ENCODE data around the gene CYP19A1.

The CYP19A1 gene

GRCh38 chr15:51244423-51244869, 94.0 kb downstream of the CYP19A1 start:
- H3K4me3 ChIP-seq (ENCODE audit: low read depth, low read length): no peak overlapping the region
- TF ChIP-seq CTCF (IDR thresholded peaks at IDR 0.05; ENCODE audit: borderline replicate concordance, insufficient read depth, low read depth, low read length): no peak

GRCh38 chr15:51243774-51244173, 94.6 kb downstream of the CYP19A1 start:
- TF ChIP-seq CTCF (IDR thresholded peaks at IDR 0.05; ENCODE audit: borderline replicate concordance, insufficient read depth, low read depth, low read length): no peak
- no peak overlapping the region for H3K4me3 ChIP-seq (ENCODE audit: low read depth, low read length)

GRCh38 chr15:51240066-51240465, 98.3 kb downstream of the CYP19A1 start:
- no peak for TF ChIP-seq CTCF (IDR thresholded peaks at IDR 0.05; ENCODE audit: borderline replicate concordance, insufficient read depth, low read depth, low read length)
- H3K4me3 ChIP-seq (ENCODE audit: low read depth, low read length): no peak overlapping the region

GRCh38 chr15:51237816-51238215, 100.6 kb downstream of the CYP19A1 start:
- TF ChIP-seq CTCF (IDR thresholded peaks at IDR 0.05; ENCODE audit: borderline replicate concordance, insufficient read depth, low read depth, low read length): no peak
- H3K4me3 ChIP-seq (ENCODE audit: low read depth, low read length): no peak overlapping the region

- H3K4me3 ChIP-seq (ENCODE audit: low read depth, low read length): no peak overlapping the region
- no peak for TF ChIP-seq CTCF (IDR thresholded peaks at IDR 0.05; ENCODE audit: borderline replicate concordance, insufficient read depth, low read depth, low read length)
These were observed 104.0 kb downstream of the CYP19A1 start for GRCh38 chr15:51234176-51234927.

GRCh38 chr15:51232581-51232980, 105.8 kb downstream of the CYP19A1 start:
- TF ChIP-seq CTCF (IDR thresholded peaks at IDR 0.05; ENCODE audit: borderline replicate concordance, insufficient read depth, low read depth, low read length): no peak
- H3K4me3 ChIP-seq (ENCODE audit: low read depth, low read length): no peak overlapping the region

- no peak overlapping the region for H3K4me3 ChIP-seq (ENCODE audit: low read depth, low read length)
- no peak for TF ChIP-seq CTCF (IDR thresholded peaks at IDR 0.05; ENCODE audit: borderline replicate concordance, insufficient read depth, low read depth, low read length)
These were observed 108.5 kb downstream of the CYP19A1 start for GRCh38 chr15:51229907-51230330.
